Endodermal cell (in vitro differentiated cells): ENCODE data around the gene ACYP2. TPM values are rescaled to one million over a fixed set of nuclear protein-coding genes. Genes with fewer than 3 reads are reported as not detected.

ENCODE experiments used
- DNase-seq: peaks from one replicate; pipeline ENCODE4 v3.0.0-alpha.2; 2017
- H3K27ac ChIP-seq: 2 replicates; pipeline ENCODE4 v1.5.1; 2013; ENCODE audit warnings: mild to moderate bottlenecking, low read depth, low read length, moderate library complexity
- H3K27me3 ChIP-seq: 2 replicates; pipeline ENCODE4 v1.6.1; 2013; ENCODE audit warnings: mild to moderate bottlenecking, low read length, moderate library complexity; ENCODE audit not compliant: insufficient read depth, control insufficient read depth, poor library complexity, severe bottlenecking
- H3K36me3 ChIP-seq: 2 replicates; pipeline ENCODE4 v1.7.0; 2013; ENCODE audit warnings: mild to moderate bottlenecking, low read length, moderate library complexity; ENCODE audit not compliant: control insufficient read depth, insufficient read depth
- H3K4me1 ChIP-seq: one replicate; pipeline ENCODE4 v1.7.0; 2013; ENCODE audit warnings: low read length; ENCODE audit not compliant: control insufficient read depth, insufficient read depth
- H3K4me3 ChIP-seq: 2 replicates; pipeline ENCODE4 v1.5.1; 2013; ENCODE audit warnings: mild to moderate bottlenecking, low read length, moderate library complexity
- H3K9ac ChIP-seq: 2 replicates; pipeline ENCODE4 v1.6.1; 2013; ENCODE audit warnings: mild to moderate bottlenecking, low read length, moderate library complexity; ENCODE audit not compliant: poor library complexity, severe bottlenecking; ENCODE audit errors: extremely low read depth
- H3K9me3 ChIP-seq: 2 replicates; pipeline ENCODE4 v1.6.1; 2013; ENCODE audit warnings: mild to moderate bottlenecking, low read length, moderate library complexity; ENCODE audit not compliant: control insufficient read depth
- H3K27ac Mint-ChIP-seq: 2 replicates; pipeline ENCODE4 v1.8.0; 2020; ENCODE audit warnings: mixed read lengths
- H3K27me3 Mint-ChIP-seq: 2 replicates; pipeline ENCODE4 v1.8.0; 2021; ENCODE audit warnings: mild to moderate bottlenecking, mixed read lengths; ENCODE audit not compliant: insufficient read depth
- H3K36me3 Mint-ChIP-seq: 2 replicates; pipeline ENCODE4 v1.8.0; 2020; ENCODE audit warnings: low read depth, mixed read lengths
- H3K4me1 Mint-ChIP-seq: 2 replicates; pipeline ENCODE4 v1.8.0; 2020; ENCODE audit warnings: mixed read lengths
- H3K4me3 Mint-ChIP-seq: 2 replicates; pipeline ENCODE4 v1.8.0; 2020; ENCODE audit warnings: mild to moderate bottlenecking, moderate library complexity, mixed read lengths
- H3K9me3 Mint-ChIP-seq: 2 replicates; pipeline ENCODE4 v1.8.0; 2020; ENCODE audit warnings: mild to moderate bottlenecking, mixed read lengths
- WGBS, 2 experiments: methylation state at CpG; one replicate each; pipeline versions ENCODE4 v1.1.5 to v1.1.7; 2013; ENCODE audit warnings: missing lambda C conversion rate in 2 of 2, mixed read lengths in 1 of 2; ENCODE audit not compliant: insufficient coverage in 1 of 2, insufficient read length in 1 of 2; 5-methylcytosine and 5-hydroxymethylcytosine counted together
- total RNA-seq, 2 donors: library from RNA; stranded (reverse); fragmentation: NEBNext Ultra II Directional in 1 of 2; extraction: Animal tissue kit (Norgen Biotek cat#: 25700) in 1 of 2; gene quantifications; 2 replicates in 1 of 2; 3 replicates in 1 of 2; pipeline ENCODE4 v1.2.1, GENCODE V29; 2021
- TF ChIP-seq, protein P1 (sequence below): fragments of 200-600 bp; sonication (generic); conservative IDR thresholded peaks from 2 replicates; pipeline ENCODE4 v1.5.0; 2021; ENCODE audit warnings: antibody characterized with exemption, mild to moderate bottlenecking

ACYP2 gene
- total RNA-seq, 2 donors from 2014 or later = 7.4 to 8.6 TPM

DNA sequence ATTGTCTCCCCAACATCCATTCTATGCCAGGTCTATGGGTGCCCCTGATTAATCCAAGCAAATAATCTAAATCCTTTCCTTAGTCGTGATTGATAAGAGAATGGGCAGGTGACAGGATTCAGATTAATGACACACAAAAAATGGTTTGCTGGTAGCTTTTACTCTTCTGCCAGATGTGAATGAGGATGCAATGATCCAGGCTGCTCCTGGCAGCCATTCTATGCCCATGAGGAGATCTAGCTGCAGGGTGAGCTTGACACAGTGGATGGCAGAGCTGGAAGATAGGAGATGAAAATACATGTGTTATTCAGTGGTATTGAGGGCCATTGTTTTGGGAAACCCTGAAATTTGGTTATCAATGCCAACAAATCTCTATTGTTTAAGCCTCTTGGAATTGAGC is 69.7 kb downstream of the ACYP2 start:
- Mint-ChIP-seq H3K36me3 (no peaks in the 10 kb centered on the region), H3K4me3 (no peak overlapping the region), H3K4me1 (peaks cover 5% of the 10 kb centered on the region), H3K27me3 (no peaks in the 10 kb centered on the region), H3K27ac (no peak overlapping the region), H3K9me3 (peaks cover 3% of the 10 kb centered on the region)
- Histone ChIP-seq H3K36me3 (no peaks in the 10 kb centered on the region), H3K9me3 (no peaks in the 10 kb centered on the region), H3K27me3 (no peaks in the 10 kb centered on the region), H3K4me3 (no peak overlapping the region), H3K4me1 (no peaks in the 10 kb centered on the region), H3K9ac (no peak overlapping the region), H3K27ac (no peak overlapping the region)
- 97 to 100% methylated on average over 1 of the region's 1 CpG for WGBS, 2 experiments
- no peak for DNase-seq
- TF ChIP-seq, protein P1, sequence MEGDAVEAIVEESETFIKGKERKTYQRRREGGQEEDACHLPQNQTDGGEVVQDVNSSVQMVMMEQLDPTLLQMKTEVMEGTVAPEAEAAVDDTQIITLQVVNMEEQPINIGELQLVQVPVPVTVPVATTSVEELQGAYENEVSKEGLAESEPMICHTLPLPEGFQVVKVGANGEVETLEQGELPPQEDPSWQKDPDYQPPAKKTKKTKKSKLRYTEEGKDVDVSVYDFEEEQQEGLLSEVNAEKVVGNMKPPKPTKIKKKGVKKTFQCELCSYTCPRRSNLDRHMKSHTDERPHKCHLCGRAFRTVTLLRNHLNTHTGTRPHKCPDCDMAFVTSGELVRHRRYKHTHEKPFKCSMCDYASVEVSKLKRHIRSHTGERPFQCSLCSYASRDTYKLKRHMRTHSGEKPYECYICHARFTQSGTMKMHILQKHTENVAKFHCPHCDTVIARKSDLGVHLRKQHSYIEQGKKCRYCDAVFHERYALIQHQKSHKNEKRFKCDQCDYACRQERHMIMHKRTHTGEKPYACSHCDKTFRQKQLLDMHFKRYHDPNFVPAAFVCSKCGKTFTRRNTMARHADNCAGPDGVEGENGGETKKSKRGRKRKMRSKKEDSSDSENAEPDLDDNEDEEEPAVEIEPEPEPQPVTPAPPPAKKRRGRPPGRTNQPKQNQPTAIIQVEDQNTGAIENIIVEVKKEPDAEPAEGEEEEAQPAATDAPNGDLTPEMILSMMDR = no peak

DNA sequence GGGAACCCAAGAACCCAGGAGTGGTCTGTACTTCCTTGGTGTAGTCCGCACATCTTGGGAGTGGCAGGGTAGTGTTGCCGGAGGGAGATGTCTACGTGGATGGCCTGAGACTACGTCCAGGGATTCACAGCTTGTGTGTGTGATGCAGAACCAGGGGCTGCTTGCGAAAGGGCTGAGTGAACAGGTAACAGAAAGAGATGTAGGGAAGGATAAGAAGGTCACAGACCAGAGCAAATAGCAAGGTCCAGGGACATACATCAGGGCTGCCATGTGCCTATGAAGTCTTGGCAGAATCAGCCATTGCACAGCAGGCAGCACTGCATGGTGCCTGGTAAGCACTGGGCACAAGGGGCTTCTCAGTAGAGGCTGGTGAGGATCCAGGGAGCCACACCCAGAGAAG is 71.9 kb downstream of the ACYP2 start:
- Histone ChIP-seq H3K9ac (no peak overlapping the region), H3K36me3 (no peaks in the 10 kb centered on the region), H3K27me3 (no peaks in the 10 kb centered on the region), H3K4me1 (no peaks in the 10 kb centered on the region), H3K4me3 (no peak overlapping the region), H3K27ac (no peak overlapping the region), H3K9me3 (no peaks in the 10 kb centered on the region)
- no peaks in the 10 kb centered on the region for H3K36me3 Mint-ChIP-seq
- DNase-seq = no peak
- no peak overlapping the region for H3K4me3 Mint-ChIP-seq
- TF ChIP-seq, protein P1 = no peak
- no peaks in the 10 kb centered on the region for H3K27me3 Mint-ChIP-seq
- peaks cover 3% of the 10 kb centered on the region for H3K9me3 Mint-ChIP-seq
- no peak overlapping the region for H3K27ac Mint-ChIP-seq
- H3K4me1 Mint-ChIP-seq = peaks cover 9% of the 10 kb centered on the region
- 92 to 95% methylated on average over 5 of the region's 5 CpGs for WGBS, 2 experiments

DNA sequence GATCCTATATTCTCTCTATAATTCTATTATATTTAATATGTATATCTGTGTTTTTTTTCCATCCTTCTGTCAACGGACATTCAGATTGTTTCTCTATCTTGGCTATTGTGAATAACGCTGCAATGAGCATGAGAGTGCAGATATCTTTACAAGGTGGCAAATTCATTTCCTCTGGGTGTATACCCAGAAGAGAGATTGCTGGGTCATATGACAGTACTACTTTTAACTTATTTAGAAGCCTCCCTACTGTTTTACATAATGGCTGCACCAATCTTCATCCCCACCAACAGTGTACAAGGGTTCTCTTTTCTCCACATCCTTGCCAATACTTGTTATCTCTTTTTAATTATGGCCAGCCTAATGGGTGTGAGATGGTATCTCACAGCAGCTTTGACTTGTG is 74.1 kb downstream of the ACYP2 start:
- Histone ChIP-seq H3K4me3 (no peak overlapping the region), H3K4me1 (no peaks in the 10 kb centered on the region), H3K9me3 (no peaks in the 10 kb centered on the region), H3K9ac (no peak overlapping the region), H3K27me3 (no peaks in the 10 kb centered on the region), H3K36me3 (no peaks in the 10 kb centered on the region), H3K27ac (no peak overlapping the region)
- peaks cover 3% of the 10 kb centered on the region for H3K9me3 Mint-ChIP-seq
- no peaks in the 10 kb centered on the region for H3K27me3 Mint-ChIP-seq
- peaks cover 13% of the 10 kb centered on the region for H3K4me1 Mint-ChIP-seq
- no peaks in the 10 kb centered on the region for H3K36me3 Mint-ChIP-seq
- DNase-seq = no peak
- TF ChIP-seq, protein P1 = no peak
- H3K27ac Mint-ChIP-seq = no peak overlapping the region
- 87 to 94% methylated on average over 2 of the region's 2 CpGs for WGBS, 2 experiments
- no peak overlapping the region for H3K4me3 Mint-ChIP-seq
